ENCODE results near the gene GALNS. TPM values are rescaled to one million over a fixed set of nuclear protein-coding genes. Genes with fewer than 3 reads are reported as not detected.
A peak's percentile ranks its signal among the peaks of the same experiment; 100 is the strongest.

GALNS gene
- total and polyA plus RNA-seq, 2 donors (not counting 1 experiment from before 2014, with no cell fraction given): 45.5 to 68.4 TPM

DNA sequence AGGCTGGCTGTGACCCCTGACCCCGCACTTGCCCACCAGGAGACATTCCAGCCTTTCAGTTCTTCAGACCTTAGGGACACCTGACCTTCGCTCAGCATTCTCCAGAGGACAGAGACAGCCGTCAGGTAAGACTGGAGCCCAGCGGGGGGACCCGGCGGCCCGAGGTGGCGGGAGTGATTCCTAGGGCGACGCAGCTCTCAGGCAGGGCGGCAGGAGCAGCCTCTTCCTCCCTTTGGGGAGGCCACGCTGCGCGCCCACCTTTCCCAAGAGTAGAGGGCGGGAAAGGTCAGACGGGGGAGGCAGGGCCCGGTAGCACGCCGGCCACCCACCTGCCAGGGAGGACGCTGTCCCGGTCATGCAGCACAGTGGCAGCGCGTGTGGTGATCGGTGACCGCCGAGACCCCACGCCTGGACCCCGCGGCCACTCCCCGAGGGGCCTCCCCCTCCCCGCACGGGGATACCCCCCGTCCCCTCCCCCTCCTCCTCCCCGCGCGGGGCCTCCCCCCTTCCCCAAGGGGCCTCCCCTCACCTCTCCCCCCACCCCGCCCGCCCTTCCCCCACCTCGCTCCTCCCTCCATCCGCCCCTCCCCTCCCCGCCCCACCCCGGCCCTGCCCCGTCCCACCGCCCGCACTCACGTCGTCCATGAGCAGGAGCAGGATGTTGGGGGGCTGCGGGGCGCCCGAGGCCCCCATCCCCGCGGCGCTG lies 472 bp downstream of the GALNS start:
- peaks cover 39% of the 10 kb centered on the region for H3K4me1 Mint-ChIP-seq
- H3K9me3 Mint-ChIP-seq (ENCODE audit: insufficient read depth): no peaks in the 10 kb centered on the region
- Histone ChIP-seq H3K9me3 (ENCODE audit: control extremely low read depth in 1 of 3, control insufficient read depth in 2 of 3, insufficient read depth in 1 of 3, low read length in 2 of 3) (no peaks in the 10 kb centered on the region), H3K79me2 (ENCODE audit: control insufficient read depth, insufficient read depth, low read length) (peaks cover 44% of the 10 kb centered on the region), H2AFZ (ENCODE audit: insufficient read depth, low read depth, low read length, poor library complexity, severe bottlenecking) (peak overlapping the region; percentile 92), H3K4me3 (ENCODE audit: control extremely low read depth in 1 of 5, extremely low read depth in 1 of 5, insufficient read depth in 1 of 5, low read depth in 2 of 5, low read length in 4 of 5) (peak overlapping the region in 4 of 5 experiments; percentile 83 to 98 (median 96)), H4K20me1 (ENCODE audit: control insufficient read depth, insufficient read depth, low read length, poor library complexity, severe bottlenecking) (peaks cover 40% of the 10 kb centered on the region), H3K27ac (ENCODE audit: low read length in 2 of 2) (peak overlapping the region; percentile 41 to 84), H3K9ac (ENCODE audit: low read length) (peak overlapping the region; percentile 87), H3K4me1 (ENCODE audit: control insufficient read depth in 2 of 2, insufficient read depth in 2 of 2, low read length in 2 of 2) (peaks cover 30 to 36% of the 10 kb centered on the region in 2 donors), H3K4me2 (replicated peaks; ENCODE audit: low read depth, low read length, poor library complexity, severe bottlenecking) (peak overlapping the region; percentile 91), H3K27me3 (replicated peaks in 1 of 4; ENCODE audit: control extremely low read depth in 1 of 4, control insufficient read depth in 3 of 4, insufficient read depth in 4 of 4, low read length in 3 of 4) (no peaks in the 10 kb centered on the region), H3K36me3 (replicated peaks in 1 of 2; ENCODE audit: control extremely low read depth in 1 of 2, control insufficient read depth in 1 of 2, extremely low read depth in 1 of 2, insufficient read depth in 2 of 2, low read length in 1 of 2) (peaks cover 0 to 19% of the 10 kb centered on the region in 2 experiments)
- H3K27ac Mint-ChIP-seq: peak overlapping the region; percentile 94
- H3K27me3 Mint-ChIP-seq: no peaks in the 10 kb centered on the region
- H3K4me3 Mint-ChIP-seq: peak overlapping the region; percentile 97
- 37% methylated on average over 32 of the region's 53 CpGs for WGBS (ENCODE audit: insufficient coverage)
- TF ChIP-seq, protein P1, sequence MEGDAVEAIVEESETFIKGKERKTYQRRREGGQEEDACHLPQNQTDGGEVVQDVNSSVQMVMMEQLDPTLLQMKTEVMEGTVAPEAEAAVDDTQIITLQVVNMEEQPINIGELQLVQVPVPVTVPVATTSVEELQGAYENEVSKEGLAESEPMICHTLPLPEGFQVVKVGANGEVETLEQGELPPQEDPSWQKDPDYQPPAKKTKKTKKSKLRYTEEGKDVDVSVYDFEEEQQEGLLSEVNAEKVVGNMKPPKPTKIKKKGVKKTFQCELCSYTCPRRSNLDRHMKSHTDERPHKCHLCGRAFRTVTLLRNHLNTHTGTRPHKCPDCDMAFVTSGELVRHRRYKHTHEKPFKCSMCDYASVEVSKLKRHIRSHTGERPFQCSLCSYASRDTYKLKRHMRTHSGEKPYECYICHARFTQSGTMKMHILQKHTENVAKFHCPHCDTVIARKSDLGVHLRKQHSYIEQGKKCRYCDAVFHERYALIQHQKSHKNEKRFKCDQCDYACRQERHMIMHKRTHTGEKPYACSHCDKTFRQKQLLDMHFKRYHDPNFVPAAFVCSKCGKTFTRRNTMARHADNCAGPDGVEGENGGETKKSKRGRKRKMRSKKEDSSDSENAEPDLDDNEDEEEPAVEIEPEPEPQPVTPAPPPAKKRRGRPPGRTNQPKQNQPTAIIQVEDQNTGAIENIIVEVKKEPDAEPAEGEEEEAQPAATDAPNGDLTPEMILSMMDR (IDR thresholded peaks at IDR 0.05): no peak
- TF ChIP-seq EZH2 (IDR thresholded peaks at IDR 0.05; ENCODE audit: borderline replicate concordance, insufficient read depth, low read depth, low read length, poor library complexity, severe bottlenecking): no peak
- intact Hi-C loops (cut with micrococcal nuclease): loop anchor here (2.0 kb wide), 2 partner anchors 53 to 65 kb away; partner anchors contain the start of gene CDT1
- ATAC-seq (ENCODE audit: low read depth) (peak; percentile 17), DNase-seq (peak; percentile 52)
- ChIA-PET CTCF (interaction anchor here (1.0 to 3.0 kb wide), 7 partner anchors 24 to 771 kb away, joined by 3 to 50 read pairs (median 5); partner anchors contain the start of genes APRT and ZNF778), POLR2A (interaction anchor here (1.3 to 1.9 kb wide), 2 partner anchors 44 to 111 kb away, joined by 3 to 11 read pairs; partner anchors contain the start of gene APRT)

DNA sequence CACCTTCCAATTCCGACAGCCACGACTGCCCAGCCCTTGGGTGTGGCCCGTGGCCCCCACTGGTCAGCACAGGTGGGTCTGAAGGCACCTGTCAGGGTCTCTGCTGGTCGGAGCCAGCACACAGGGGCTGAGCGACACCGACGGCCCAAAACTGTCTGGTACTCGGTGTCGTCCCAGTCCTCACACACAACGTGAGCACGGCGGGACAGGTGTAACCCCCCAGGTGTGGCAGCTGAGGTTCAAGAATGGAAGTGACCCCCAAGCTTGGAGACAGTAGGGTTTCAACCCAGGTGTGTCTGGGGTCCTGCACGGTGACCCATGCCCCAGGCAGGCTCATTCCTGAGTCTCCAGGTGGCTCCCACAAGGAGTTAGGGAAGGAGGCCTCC lies 1.0 kb downstream of the GALNS start:
- WGBS (ENCODE audit: insufficient coverage): 91% methylated on average over 12 of the region's 13 CpGs
- no peak overlapping the region for H3K9ac ChIP-seq (ENCODE audit: low read length)
- DNase-seq: peak; percentile 39

More for the DNA sequence above, 1.0 kb downstream of the GALNS start:
- Histone ChIP-seq H3K36me3 (replicated peaks in 1 of 2; ENCODE audit: control extremely low read depth in 1 of 2, control insufficient read depth in 1 of 2, extremely low read depth in 1 of 2, insufficient read depth in 2 of 2, low read length in 1 of 2) (peaks cover 0 to 15% of the 10 kb centered on the region in 2 experiments), H3K4me3 (ENCODE audit: control extremely low read depth in 1 of 5, extremely low read depth in 1 of 5, insufficient read depth in 1 of 5, low read depth in 2 of 5, low read length in 4 of 5) (peak overlapping the region in 2 of 5 experiments; percentile 11 to 36), H2AFZ (ENCODE audit: insufficient read depth, low read depth, low read length, poor library complexity, severe bottlenecking) (no peak overlapping the region), H3K79me2 (ENCODE audit: control insufficient read depth, insufficient read depth, low read length) (peaks cover 39% of the 10 kb centered on the region), H3K27me3 (replicated peaks in 1 of 4; ENCODE audit: control extremely low read depth in 1 of 4, control insufficient read depth in 3 of 4, insufficient read depth in 4 of 4, low read length in 3 of 4) (no peaks in the 10 kb centered on the region), H3K27ac (ENCODE audit: low read length in 2 of 2) (peak overlapping the region; percentile 41 to 84), H3K4me2 (replicated peaks; ENCODE audit: low read depth, low read length, poor library complexity, severe bottlenecking) (peak overlapping the region; percentile 77), H3K4me1 (ENCODE audit: control insufficient read depth in 2 of 2, insufficient read depth in 2 of 2, low read length in 2 of 2) (peaks cover 30 to 36% of the 10 kb centered on the region in 2 donors), H4K20me1 (ENCODE audit: control insufficient read depth, insufficient read depth, low read length, poor library complexity, severe bottlenecking) (peaks cover 38% of the 10 kb centered on the region), H3K9me3 (ENCODE audit: control extremely low read depth in 1 of 3, control insufficient read depth in 2 of 3, insufficient read depth in 1 of 3, low read length in 2 of 3) (no peaks in the 10 kb centered on the region)
- intact Hi-C loops (cut with micrococcal nuclease): loop anchor here (2.0 kb wide), 2 partner anchors 53 to 65 kb away; partner anchors contain the start of gene CDT1
- POLR2A ChIA-PET: no interaction called here
- Mint-ChIP-seq H3K27ac (peak overlapping the region; percentile 56), H3K4me3 (peak overlapping the region; percentile 67), H3K9me3 (ENCODE audit: insufficient read depth) (no peaks in the 10 kb centered on the region), H3K4me1 (peaks cover 39% of the 10 kb centered on the region), H3K27me3 (no peaks in the 10 kb centered on the region)
- CTCF ChIA-PET: interaction anchor here (1.4 to 1.5 kb wide), 2 partner anchors 71 to 362 kb away, joined by 3 to 5 read pairs; partner anchors contain the start of gene ZNF778
- TF ChIP-seq, protein P1 (IDR thresholded peaks at IDR 0.05): no peak
- TF ChIP-seq EZH2 (IDR thresholded peaks at IDR 0.05; ENCODE audit: borderline replicate concordance, insufficient read depth, low read depth, low read length, poor library complexity, severe bottlenecking): no peak
- no peak for ATAC-seq (ENCODE audit: low read depth)

All from B cell (primary cell).